Cardiac septum (tissue), 1 donor: ENCODE data around the gene ANKRD36. TPM values are rescaled to one million over a fixed set of nuclear protein-coding genes. Genes with fewer than 3 reads are reported as not detected.
"Not testable (repeated sequence)": the region's sequence is repeated elsewhere in the genome, so short reads cannot be mapped to it uniquely, and the experiment has no call there.

ENCODE experiments used
- DNase-seq: peaks from one replicate; pipeline ENCODE4 v3.0.0-alpha.2; 2020; ENCODE audit warnings: low spot score
- intact Hi-C: fragments of 100-400 bp; cut with DNase I; formaldehyde crosslinking; loops from one replicate; pipeline ENCODE4 v1.14.0; 2022
- total RNA-seq: library from RNA; stranded (reverse); fragmentation: NEBNext Ultra II Directional; extraction: Animal tissue kit (Norgen Biotek cat#: 25700); gene quantifications from one replicate; pipeline ENCODE4 v1.2.1, GENCODE V29; 2021
- donor health status: DM: no; HTN: no; CAD: no.

The ANKRD36 gene
- total RNA-seq, 1 donor from 2014 or later: 6.5 TPM

DNA sequence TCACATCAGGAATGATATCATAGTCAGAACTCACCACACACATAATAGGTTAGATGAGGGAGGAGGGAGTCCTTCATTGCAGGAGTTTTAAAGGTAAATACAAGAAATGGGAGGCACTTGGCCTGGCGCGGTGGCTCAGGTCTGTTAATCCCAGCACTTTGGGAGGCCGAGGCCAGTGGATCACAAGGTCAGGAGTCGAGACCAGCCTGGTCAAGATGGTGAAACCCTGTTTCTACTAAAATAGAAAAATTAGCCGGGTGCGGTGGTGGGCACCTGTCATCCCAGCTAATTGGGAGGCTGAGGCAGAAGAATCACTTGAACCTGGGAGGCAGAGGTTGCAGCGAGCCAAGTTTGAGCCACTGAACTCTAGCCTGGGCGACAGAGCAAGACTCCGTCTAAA is 1.7 kb upstream of the ANKRD36 start:
- intact Hi-C loops: not testable (repeated sequence)

DNA sequence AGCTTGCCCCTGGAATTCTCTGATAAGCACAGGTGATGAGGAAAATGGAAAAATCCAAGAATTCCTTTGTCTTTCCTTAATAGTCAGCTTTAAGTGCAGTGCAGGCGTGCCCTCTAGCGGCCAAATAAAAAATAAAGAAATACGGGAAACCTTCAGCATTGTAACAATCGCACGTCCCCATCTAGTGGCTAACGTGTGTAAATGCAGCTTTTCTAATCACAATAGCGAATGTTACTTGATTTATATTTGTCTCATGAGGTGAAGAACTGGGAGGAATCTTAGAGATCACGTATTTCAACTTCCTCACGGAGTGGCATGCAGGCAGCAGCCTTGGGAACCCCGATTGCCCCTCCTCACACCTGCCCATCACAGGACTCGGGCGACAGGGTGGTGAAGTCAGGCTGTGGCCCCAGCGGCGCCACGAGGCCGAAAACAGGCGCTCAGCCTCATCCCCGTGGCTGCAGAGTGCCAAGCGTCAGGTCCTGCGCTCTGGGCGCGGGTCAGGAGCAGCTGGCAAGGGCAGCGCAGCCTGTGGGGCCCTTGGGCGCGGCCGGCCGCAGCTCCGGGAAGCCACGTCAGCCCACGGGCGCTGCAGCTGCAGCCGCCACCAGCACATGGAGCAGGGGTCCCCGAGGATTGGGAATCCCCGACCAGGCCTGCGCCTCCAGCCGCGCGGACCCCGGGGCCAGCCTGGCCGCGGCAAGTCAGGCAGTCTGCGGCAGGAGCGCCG is 468 bp upstream of the ANKRD36 start:
- intact Hi-C loops, DNase-seq: not testable (repeated sequence)

More for the DNA sequence above, 1.7 kb upstream of the ANKRD36 start:
- DNase-seq: not testable (repeated sequence)

DNA sequence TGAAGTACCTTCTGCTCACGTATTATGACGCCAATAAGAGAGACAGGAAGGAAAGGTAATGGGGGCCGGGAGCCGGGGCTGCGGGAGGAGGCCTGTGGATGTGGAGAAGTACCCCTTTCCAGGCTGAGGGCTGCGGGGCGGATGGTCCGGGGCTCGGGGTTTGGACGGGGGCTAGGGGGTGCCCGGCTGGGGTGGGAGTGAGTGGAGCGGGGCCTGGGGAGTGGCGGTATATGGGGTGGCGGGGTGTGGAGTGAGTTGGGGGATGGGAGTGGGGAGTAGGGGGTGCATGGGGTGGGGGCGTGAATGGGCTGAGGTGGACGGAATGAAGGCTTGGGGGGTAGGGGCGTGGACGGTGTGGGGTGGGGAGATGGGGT is 916 bp downstream of the ANKRD36 start:
- intact Hi-C loops, DNase-seq: not testable (repeated sequence)

GRCh38 chr2:97129090-97129489 is 16.1 kb downstream of the ANKRD36 start:
- DNase-seq: not testable (repeated sequence)

GRCh38 chr2:97144016-97144415 is 31.1 kb downstream of the ANKRD36 start:
- DNase-seq, intact Hi-C loops: not testable (repeated sequence)

More at GRCh38 chr2:97129090-97129489, 16.1 kb downstream of the ANKRD36 start:
- intact Hi-C loops: not testable (repeated sequence)

DNA sequence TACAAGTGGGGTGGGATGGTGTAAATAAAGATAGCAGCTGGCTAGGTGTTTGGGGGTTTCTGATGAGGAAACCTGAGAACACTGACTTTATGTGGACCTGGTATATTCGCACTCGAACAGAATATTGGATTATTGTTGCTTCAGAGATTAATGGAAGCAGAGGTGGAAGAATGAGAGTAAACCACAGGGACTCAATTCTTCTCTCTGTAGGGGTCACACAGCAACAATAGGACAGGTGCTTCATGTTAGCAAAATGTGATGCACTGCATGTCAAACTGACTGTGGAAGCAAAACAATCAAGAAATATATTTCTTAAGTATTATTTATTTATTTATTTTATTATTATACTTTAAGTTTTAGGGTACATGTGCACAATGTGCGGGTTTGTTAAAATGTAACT is 53.6 kb downstream of the ANKRD36 start:
- intact Hi-C loops: not testable (repeated sequence)

GRCh38 chr2:97167938-97168337 is 55.0 kb downstream of the ANKRD36 start:
- DNase-seq, intact Hi-C loops: not testable (repeated sequence)

More for the DNA sequence above, 53.6 kb downstream of the ANKRD36 start:
- DNase-seq: not testable (repeated sequence)

DNA sequence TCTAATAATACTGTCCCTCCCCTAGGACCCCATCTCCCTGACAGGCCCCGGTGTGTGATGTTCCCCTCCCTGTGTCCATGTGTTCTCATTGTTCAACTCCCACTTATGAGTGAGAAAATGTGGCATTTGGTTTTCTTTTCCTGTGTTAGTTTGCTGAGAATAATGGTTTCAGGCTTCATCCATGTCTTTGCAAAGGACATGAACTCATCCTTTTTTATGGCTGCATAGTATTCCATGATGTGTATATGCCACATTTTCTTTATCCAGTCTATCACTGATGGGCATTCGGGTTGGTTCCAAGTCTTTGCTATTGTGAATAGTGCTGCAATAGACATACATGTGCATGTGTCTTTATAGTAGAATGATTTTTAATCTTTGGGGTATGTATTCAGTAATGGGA is 55.6 kb downstream of the ANKRD36 start:
- DNase-seq, intact Hi-C loops: not testable (repeated sequence)

DNA sequence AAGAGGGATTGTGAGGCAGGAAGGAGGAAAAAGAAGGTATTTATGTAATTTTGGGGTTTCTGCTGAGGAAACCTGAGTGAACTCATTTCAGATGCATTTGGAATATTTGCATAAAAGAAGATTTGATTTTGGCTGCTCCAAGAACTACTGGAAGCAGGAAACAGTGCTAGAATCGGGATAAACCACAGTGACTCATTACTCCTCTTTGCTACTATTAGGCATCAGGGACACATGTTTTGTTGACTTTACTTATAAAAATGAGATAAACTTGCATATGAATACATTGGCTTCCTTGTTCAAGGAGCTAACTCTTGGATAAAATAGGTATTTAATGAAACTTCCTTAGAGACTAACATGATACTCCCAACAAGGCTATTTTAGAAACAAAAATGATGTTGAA is 67.4 kb downstream of the ANKRD36 start:
- DNase-seq, intact Hi-C loops: not testable (repeated sequence)

- intact Hi-C loops, DNase-seq: not testable (repeated sequence)
These were observed 82.4 kb downstream of the ANKRD36 start for GRCh38 chr2:97195349-97195748.

- intact Hi-C loops: not testable (repeated sequence)
These were observed 84.3 kb downstream of the ANKRD36 start for GRCh38 chr2:97197251-97197650.

GRCh38 chr2:97200887-97201286 is 87.9 kb downstream of the ANKRD36 start:
- DNase-seq, intact Hi-C loops: not testable (repeated sequence)

More at GRCh38 chr2:97197251-97197650, 84.3 kb downstream of the ANKRD36 start:
- DNase-seq: not testable (repeated sequence)

GRCh38 chr2:97202643-97203250 is 89.8 kb downstream of the ANKRD36 start:
- intact Hi-C loops, DNase-seq: not testable (repeated sequence)

DNA sequence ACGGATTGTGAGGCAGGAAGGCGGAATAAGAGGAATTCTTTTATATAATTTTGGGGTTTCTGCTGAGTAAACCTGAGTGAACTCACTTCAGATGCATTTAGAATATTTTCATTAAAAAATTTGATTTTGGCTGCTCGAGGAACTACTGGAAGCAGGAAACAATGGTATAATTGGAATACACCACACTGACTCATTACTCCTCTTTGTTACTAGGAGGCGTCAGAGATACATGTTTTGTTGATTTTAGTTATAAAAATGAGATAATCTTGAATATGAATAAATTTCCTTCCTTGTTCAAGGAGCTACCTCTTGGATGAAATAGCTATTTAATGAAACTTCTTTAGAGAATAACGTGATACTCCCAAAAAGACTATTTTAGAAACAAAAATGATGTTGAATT is 97.4 kb downstream of the ANKRD36 start:
- intact Hi-C loops: no loop called here
- no peak for DNase-seq

GRCh38 chr2:97215025-97215424 is 102.1 kb downstream of the ANKRD36 start:
- intact Hi-C loops, DNase-seq: not testable (repeated sequence)

DNA sequence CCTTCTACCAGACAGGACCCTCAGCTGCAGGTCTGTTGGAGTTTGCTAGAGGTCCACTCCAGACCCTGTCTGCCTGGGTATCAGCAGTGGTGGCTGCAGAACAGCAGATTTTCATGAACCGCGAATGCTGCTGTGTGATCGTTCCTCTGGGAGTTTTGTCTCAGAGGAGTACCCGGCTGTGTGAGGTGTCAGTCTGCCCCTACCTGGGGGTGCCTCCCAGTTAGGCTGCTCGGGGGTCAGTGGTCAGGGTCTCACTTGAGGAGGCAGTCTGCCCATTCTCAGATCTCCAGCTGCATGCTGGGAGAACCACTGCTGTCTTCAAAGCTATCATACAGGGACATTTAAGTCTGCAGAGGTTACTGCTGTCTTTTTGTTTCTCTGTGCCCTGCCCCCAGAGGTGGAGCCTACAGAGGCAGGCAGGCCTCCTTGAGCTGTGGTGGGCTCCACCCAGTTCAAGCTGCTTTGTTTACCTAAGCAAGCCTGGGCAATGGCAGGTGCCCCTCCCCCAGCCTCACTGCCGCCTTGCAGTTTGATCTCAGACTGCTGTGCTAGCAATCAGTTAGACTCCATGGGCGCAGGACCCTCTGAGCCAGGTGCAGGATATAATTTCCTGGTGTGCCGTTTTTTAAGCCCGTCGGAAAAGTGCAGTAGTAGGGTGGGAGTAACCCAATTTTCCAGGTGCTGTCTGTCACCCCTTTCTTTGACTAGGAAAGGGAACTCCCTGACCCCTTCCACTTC is 118.1 kb downstream of the ANKRD36 start:
- intact Hi-C loops: not testable (repeated sequence)

DNA sequence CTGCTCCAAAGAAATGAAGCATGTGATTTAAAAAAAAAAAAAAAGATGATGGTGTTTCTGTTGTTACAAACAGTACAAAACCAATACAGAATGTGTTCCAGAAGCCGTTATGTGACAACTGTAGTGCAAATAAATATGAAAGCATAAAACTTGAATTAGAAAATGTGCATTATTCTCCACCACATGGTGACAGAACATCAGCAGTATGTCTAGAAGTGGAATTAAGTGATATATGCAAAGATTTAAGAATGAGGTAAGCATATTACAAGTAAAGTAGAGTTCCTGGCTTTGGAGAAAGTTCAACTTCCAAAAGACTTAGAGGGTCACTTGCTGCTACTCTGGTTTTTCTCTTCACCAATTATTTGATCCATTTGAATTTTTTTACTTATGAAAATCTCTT is 120.0 kb downstream of the ANKRD36 start:
- DNase-seq: not testable (repeated sequence)

More for the DNA sequence above, 118.1 kb downstream of the ANKRD36 start:
- peak; percentile 59 for DNase-seq

GRCh38 chr2:97233660-97234295 is 120.8 kb downstream of the ANKRD36 start:
- intact Hi-C loops, DNase-seq: not testable (repeated sequence)

More for the DNA sequence above, 120.0 kb downstream of the ANKRD36 start:
- intact Hi-C loops: not testable (repeated sequence)

DNA sequence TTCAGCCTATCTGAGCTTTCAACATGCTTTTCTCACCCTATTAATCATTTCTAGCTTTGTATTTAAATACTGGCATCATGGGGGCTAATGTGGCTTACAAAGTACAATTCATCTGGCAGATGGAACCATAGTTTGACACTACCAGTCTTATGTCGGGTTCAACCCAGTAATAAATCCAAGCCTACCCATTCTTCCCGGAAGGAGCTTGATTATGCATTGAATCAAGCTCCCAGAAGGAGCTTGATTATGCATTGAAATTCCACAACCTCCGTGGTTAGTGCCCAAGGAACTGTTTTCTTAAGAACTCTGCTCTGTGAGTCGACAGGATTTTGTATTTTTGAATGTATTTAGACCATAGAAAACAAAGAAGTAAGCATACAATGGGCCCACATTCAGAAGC is 148.2 kb downstream of the ANKRD36 start:
- DNase-seq, intact Hi-C loops: not testable (repeated sequence)
